ENCODE results near the gene TRABD2B.

The TRABD2B gene

GRCh38 chr1:47791879-47792608 is 205.1 kb downstream of the TRABD2B start:
- DNase-seq = no peak

GRCh38 chr1:47788761-47789160 is 208.4 kb downstream of the TRABD2B start:
- no peak for DNase-seq

GRCh38 chr1:47787560-47787959 is 209.6 kb downstream of the TRABD2B start:
- no peak for DNase-seq

DNA sequence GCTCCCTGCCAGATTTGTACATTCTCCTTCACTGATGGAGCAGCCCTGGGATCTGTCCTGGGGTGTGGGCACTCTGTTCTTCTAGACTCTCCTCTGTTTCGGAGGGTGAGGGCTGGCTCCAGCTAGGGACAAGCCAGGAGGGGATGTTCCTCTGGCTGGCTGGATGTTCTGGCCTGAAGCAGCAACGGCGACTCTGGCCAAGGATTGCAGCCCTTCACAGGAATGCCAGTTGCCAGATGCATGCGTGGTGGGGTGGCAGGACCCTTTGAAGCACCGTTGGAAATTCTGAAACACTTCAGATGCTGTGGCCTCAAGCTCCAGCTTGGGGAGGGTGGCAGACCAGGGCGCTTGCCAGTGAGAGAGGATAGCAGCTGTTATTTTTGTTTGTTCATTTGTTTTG is 210.9 kb downstream of the TRABD2B start:
- no peak for DNase-seq

- peak in 1 of 4 experiments; percentile 2 for DNase-seq
These were observed 211.5 kb downstream of the TRABD2B start for GRCh38 chr1:47785561-47786271.

DNA sequence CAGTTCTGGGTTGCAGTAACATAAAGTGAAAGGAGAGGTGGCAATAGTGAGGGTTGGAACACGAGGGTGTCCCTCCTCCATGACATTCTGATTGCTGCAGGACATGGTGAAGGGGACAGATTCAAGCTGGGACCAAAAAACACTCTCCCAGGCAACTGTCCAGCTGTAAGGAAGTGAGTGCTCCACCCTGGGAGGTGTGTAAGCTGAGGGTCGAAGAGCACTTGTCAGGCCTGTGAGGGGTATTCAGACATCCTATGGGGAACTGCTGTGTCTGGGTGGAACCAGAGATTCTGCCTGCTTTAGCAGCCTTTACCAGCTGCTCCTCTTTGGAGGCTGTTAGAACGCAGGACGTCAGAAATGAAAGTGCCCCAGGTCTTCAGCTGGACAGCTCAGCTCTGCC is 212.1 kb downstream of the TRABD2B start:
- DNase-seq = no peak

DNA sequence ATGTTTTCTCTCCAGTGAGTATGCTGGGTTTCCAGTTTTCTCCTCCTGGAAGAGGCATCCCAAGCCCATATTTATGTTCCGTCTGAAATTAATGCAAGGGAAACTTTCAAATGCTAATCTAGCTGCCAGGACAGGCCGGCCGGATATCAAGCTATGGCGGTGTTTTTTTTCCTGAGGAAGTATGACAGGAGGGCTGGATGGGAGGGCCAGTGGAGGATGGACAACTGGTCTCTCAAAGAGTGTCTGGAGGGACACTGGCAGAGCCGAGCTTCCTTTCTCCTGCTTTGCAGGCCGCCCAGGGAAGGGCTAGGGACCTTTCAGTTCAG is 212.7 kb downstream of the TRABD2B start:
- no peak for DNase-seq

- no peak for DNase-seq
These were observed 213.3 kb downstream of the TRABD2B start for GRCh38 chr1:47783638-47784496.

DNA sequence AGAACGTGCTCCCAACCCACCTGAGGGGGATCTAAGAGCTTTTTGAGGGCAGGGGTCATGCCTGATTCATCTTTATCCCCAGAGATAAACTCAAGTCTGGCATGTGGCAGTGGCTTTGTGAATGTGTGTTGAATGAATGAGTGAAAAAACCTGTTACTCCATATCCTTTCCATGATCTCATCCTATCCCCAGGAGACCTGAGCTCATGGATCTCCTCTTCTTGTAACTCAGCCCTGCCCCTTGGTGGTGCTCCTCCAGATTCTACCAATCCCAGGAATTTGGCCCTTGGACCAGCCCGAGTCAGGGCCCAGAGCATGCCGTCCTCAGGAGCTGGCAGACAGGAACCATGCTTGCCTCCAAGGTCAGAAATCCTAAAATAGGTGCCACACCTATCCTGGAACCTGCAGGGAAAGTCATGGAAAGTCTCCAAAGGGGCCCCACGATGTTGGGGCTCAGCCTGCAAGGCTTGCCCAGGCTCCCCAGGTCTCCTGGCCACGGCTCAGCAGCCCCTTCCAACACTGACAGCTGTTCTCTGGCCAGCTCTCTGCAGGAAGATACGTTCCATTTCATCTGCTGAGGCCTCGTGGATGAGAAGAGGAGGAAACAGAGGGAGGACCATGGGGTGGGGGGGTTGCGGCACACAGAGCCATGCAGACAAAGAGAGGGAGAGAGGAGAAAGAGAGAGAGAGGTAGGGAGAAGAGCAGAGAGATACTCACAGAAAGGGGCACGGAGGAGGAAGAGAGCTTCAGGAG is 214.6 kb downstream of the TRABD2B start:
- no peak for DNase-seq

GRCh38 chr1:47781171-47781959 is 215.8 kb downstream of the TRABD2B start:
- DNase-seq = no peak

DNA sequence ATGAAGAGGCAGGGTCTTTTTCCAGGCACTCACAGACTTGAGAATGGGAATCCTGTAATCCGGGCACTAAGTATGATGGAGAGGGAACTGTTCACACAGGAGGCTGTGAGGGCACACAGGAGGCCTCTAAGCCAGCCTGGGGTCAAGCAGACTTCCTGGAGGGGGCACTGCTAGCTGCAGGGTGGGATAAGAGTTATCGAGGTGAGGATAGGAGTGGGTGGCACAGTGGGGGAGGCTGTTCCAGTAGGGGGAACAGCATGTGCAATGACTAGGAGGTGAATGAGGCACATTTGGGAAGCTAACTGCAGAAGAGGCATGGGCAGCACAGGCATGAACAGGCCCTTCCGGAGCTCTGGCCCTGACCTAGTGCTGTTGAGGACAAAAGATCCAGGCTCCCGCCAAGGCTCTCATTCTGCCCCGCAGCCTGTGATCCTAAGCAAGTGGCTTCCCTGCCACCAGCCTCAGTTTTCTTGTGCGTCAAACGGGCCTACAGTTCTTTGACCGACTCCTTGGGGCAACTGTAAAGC is 216.7 kb downstream of the TRABD2B start:
- DNase-seq = no peak

DNA sequence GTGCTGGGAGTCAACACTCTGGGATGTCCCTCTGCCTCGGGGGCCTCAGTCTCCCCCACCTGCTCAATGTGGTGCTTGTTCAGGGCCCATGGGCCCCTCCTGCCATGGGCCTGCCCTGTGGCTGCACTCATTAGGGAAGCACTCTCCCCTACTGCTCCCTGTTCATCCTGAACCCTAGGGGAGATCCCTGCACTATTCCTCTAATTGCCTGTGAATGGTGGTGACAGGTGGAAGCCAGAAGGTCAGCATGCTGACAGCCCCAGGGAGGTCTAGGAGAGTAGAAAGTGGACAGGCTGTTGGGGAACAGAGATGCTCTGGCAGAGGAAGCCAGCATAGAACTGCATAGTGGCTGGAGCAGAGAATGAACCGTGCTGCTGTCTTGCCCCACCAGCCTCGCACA is 217.6 kb downstream of the TRABD2B start:
- DNase-seq = no peak

DNA sequence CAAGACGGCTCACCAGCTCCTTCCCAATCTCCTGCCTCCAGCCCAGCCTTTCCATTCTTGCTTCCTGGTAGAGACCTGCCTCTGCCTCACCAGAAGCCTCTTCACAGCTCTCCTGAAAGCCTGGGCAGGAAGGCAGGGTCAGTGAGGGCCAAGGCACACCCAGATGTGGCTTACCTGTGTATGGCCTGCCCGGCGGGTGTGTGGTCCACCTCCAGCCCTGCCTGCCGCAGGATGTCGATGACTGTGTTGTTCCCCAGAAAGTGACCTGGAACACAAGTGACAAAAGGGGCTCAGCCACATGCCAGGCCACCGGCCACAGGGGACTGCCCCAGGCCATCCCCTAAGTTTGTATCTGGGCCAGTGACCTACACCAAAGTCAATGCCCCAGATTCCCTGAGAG is 218.9 kb downstream of the TRABD2B start:
- no peak for DNase-seq

DNA sequence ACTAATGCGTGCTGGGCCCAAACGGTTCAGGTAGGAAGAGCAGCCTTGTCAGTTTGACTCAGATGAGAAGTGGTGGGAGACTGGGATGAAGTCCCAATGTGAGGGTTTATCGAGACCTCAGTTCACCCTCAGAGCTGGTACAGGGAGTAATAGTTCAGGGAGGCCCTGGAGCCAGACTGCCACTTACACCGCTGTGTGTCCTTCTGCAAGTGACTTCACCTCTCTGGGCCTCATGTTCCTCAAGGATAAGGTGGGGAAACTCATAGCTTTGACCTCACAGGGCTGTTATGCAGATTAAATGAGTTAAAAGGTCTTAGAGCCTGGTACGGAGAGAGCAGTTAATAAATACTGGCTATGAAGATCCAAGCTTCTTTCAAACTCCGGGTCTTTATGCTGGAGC is 219.9 kb downstream of the TRABD2B start:
- no peak for DNase-seq

DNA sequence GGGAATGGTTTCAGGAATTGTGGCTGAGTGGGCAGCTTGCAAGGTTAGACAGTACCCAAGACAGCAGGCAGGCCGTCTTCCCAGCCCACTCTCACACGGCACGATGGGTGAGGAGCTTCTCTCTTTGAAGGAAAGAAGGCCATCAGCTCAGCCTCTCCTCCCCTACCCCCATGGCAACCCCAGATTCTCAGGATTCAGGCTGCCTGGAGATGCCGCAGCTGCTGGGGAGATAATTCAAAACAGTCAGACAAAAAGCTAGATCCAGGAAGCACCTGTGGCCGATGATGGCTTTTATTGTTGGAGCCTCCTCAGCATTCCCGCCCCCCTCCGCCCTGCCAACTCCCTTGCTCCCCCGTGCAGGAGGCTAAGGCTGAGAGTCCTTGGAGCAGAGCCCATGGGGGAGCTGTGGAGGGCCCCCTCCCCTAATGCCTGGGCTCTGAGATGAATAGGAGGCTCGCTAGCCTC is 220.5 kb downstream of the TRABD2B start:
- DNase-seq = no peak

DNA sequence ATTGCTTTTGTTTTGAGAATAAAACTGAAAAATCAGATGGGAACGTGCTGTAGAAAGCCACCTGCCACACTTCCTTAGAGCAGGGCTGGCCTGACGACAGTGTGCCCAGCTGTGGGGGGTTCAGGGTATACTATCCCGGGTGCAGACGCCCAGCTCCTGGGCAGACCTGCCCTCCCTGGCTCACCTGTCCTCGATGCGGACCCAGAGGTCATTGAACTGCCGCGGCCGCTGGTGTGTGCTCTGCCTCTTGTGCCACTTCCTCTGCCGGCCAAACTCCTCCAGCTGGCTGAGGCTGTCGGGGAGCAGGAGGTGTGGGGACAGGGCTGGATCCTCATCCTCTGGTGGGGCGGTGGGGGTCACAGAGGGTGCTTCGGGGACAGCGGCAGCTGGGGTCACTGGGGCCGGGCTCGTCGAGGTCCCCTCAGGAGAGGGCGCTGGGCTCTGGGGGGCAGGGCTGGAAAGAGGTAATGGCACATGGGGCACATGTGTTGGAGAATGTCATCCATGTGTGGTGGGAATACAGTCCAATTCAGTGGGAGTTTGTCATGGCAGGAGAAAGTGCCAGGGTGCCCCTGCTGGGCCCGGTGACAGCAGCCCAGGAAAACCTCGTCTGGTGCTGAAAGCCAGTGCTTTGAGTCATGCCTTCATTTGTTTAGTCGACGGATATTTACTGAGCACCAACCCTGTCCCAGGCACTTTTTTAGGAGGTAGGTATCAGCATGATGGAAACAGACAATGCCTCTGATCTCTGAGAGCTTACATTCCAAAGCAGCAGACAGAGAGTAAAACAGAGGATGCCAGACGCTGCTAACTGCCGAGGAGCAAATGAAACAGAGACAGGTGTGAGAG is 222.0 kb downstream of the TRABD2B start:
- DNase-seq = no peak

DNA sequence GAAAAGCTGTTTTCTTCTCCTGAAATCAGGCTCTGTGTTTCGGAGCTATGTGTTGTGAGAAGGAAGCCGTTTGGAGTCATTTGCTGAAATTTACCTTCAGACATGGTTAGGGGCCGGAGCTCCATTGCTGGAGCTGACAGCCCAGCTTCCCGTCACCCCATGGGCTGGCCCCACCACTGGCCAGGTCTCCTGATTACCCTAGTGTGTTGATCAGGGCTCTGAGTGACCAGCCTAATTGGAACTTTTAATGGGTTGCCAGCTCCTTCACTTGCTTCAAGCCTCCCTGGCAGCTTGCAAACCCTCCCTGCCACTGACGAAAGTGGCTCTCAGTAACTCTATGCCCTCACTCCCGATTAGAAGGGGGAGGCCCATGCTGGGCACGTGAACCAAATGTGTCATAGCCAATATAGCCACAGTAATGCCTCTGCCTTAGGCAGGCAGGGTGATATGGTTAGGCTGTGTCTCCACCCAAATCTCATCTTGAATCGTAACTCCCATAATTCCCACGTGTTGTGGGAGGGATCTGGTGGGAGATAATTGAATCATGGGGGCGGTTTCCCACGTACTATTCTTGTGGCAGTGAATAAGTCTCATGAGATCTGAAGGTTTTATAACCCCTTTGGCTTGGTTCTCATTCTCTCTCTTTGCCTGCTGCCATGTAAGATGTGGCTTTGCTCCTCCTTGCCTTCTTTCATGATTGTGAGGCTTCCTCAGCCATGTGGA is 224.1 kb downstream of the TRABD2B start:
- no peak for DNase-seq

- DNase-seq = no peak
These were observed 224.9 kb downstream of the TRABD2B start for GRCh38 chr1:47772281-47772680.

GRCh38 chr1:47771751-47772150 is 225.4 kb downstream of the TRABD2B start:
- no peak for DNase-seq

DNA sequence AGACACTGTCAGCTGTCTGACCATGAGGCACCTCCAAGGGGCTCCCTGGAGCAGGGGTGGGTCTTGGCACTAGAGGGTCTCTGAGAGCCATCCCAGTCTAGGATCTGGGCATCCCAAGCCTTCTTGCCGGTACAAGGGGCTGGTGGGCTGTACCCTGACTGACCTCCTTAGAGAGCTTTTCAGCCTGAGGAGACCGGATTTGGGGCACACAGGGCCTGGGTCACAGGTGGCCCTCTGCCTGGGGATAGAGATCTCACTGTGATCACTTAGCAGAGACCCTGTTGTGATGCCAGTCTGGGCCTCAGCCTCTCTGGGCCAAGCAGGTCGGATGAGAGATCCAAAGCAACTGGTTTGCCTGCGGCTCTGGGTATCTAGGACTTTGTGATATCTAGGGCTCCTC is 227.2 kb downstream of the TRABD2B start:
- DNase-seq = no peak
